BJ (cell line): Measurements from ENCODE around the gene ZNF718. TPM values are rescaled to one million over a fixed set of nuclear protein-coding genes. Genes with fewer than 3 reads are reported as not detected.

Source experiments
- CTCF ChIA-PET: fragments of 350-600 bp; formaldehyde crosslinking; extraction: SDS; loops from one replicate; lab custom pipeline; 2021; ENCODE audit warnings: antibody characterized with exemption, inconsistent platforms; lab: Yijun Ruan, JAX
- POLR2A ChIA-PET: fragments of 300-600 bp; sonication (Branson Sonifier 250); formaldehyde crosslinking; extraction: SDS; loops from one replicate; lab custom pipeline; 2021; ENCODE audit warnings: antibody characterized with exemption; lab: Charles Lee
- DNase-seq: peaks from one replicate; pipeline ENCODE4 v3.0.0-alpha.2; 2011; ENCODE audit warnings: low read depth
- H3K27me3 ChIP-seq: 2 replicates; pipeline ENCODE4 v1.6.0; 2011; ENCODE audit warnings: low read length; ENCODE audit not compliant: control insufficient read depth, insufficient read depth
- H3K36me3 ChIP-seq: 2 replicates; pipeline ENCODE4 v1.5.1; 2011; ENCODE audit warnings: low read length; ENCODE audit not compliant: control insufficient read depth, insufficient read depth
- H3K4me3 ChIP-seq: 2 replicates; pipeline ENCODE4 v1.5.1; 2011; ENCODE audit warnings: low read depth, mild to moderate bottlenecking, control low read depth, low read length
- CTCF ChIP-seq: IDR thresholded peaks from 2 replicates; pipeline ENCODE4 v1.5.1; 2011; ENCODE audit warnings: low read depth, mild to moderate bottlenecking, control low read depth, inconsistent platforms, low read length, moderate library complexity; ENCODE audit not compliant: insufficient read depth
- polyA plus RNA-seq: library from polyadenylated mRNA; depleted of rRNA; stranded (reverse); fragments of >200 nt; gene quantifications from 2 replicates; pipeline ENCODE4 v1.2.3, GENCODE V29; 2011

The ZNF718 gene
- polyA plus RNA-seq, 1 experiment = 1.6 TPM

DNA sequence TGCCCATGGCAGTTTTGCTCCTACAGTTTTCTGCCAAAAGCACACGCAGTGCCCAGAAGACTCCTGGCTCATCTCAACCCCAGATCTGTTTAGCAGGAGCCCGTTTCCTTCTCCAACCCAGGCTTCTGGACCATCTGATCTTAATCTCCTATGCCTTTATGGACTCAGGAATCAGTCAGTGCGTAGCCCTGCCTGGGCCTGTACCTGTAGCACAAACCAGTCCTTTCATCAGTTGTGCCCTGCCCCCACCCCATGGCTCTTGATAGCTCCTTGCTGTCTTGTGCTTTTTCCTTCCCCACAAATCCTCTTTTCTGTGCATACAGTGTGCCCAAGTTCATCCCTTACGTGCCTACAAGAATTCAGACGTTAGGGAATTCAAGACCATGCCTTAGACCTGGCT, 1.5 kb downstream of the ZNF718 start:
- Histone ChIP-seq H3K27me3 (no peaks in the 10 kb centered on the region), H3K36me3 (no peaks in the 10 kb centered on the region; the same call in 1 of the 2 replicates), H3K4me3 (peak overlapping the region; percentile 71)
- ChIA-PET CTCF (no interaction called here), POLR2A (no interaction called here)
- no peak for DNase-seq
- TF ChIP-seq CTCF = no peak

- POLR2A ChIA-PET = no interaction called here
- Histone ChIP-seq H3K36me3 (peaks cover 4% of the 10 kb centered on the region), H3K4me3 (no peak overlapping the region), H3K27me3 (no peaks in the 10 kb centered on the region)
- no peak for TF ChIP-seq CTCF
- CTCF ChIA-PET = interaction anchor here (1.3 kb wide), 1 partner anchor 8 kb away, joined by 3 read pairs; the partner anchor contains the start of gene ZNF718
- no peak for DNase-seq
Observed at GRCh38 chr4:132483-132882, 8.2 kb downstream of the ZNF718 start.

GRCh38 chr4:138935-139334, 14.6 kb downstream of the ZNF718 start:
- no peak for TF ChIP-seq CTCF
- Histone ChIP-seq H3K36me3 (peaks cover 4% of the 10 kb centered on the region), H3K27me3 (no peaks in the 10 kb centered on the region), H3K4me3 (no peak overlapping the region)
- DNase-seq = no peak
- ChIA-PET CTCF (no interaction called here), POLR2A (no interaction called here)

DNA sequence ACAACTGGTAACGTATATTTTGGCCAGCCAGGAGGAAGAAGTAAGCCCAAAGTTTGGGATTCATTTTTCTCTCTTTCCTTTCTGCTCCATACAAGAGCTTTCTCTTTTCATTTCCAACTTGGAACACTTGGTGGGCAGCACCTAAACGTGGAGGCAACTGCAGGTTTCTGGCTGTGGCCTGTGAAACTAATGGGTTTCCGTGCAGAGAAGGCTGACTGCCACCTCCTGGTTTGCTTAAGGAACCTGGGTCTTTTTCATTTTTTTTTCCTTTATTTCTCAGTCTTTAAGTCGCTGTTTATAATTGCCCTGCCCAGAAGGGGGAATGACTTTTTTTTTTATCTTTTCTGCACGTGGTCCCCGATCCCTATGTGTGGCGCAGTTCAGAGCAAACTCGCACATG, 15.4 kb downstream of the ZNF718 start:
- CTCF ChIA-PET = interaction anchor here (0.7 kb wide), 1 partner anchor 167 kb away, joined by 5 read pairs; no protein-coding TSS in a partner anchor
- no peak for DNase-seq
- no peaks in the 10 kb centered on the region for H3K27me3 ChIP-seq
- POLR2A ChIA-PET = no interaction called here
- no peak overlapping the region for H3K4me3 ChIP-seq
- peaks cover 4% of the 10 kb centered on the region for H3K36me3 ChIP-seq
- TF ChIP-seq CTCF = no peak

- ChIA-PET POLR2A (no interaction called here), CTCF (no interaction called here)
- no peak for TF ChIP-seq CTCF
- Histone ChIP-seq H3K4me3 (no peak overlapping the region), H3K27me3 (no peaks in the 10 kb centered on the region), H3K36me3 (peaks cover 2% of the 10 kb centered on the region; the same call in 1 of the 2 replicates)
- DNase-seq = no peak
Observed at GRCh38 chr4:146621-147020, 22.3 kb downstream of the ZNF718 start.
